Heart left ventricle (tissue), 16 donors: ENCODE measurements around the gene ARHGEF11. TPM values are rescaled to one million over a fixed set of nuclear protein-coding genes. Genes with fewer than 3 reads are reported as not detected.

ENCODE experiments used
- ATAC-seq, 4 donors: fragments of 200-7000 bp; cut with Tn5 transposase; one replicate each; pipeline ENCODE4 v1.9.1; 2020 to 2022; ENCODE audit warnings: moderate library complexity in 4 of 4, mild to moderate bottlenecking in 3 of 4, moderate number of reproducible peaks in 1 of 4
- DNase-seq, 5 donors: peaks; one replicate each; pipeline ENCODE4 v3.0.0-alpha.2; 2020
- H3K27ac ChIP-seq, 12 donors: fragments of 200-600 bp; sonication (generic) in 4 of 12; one replicate each; pipeline versions ENCODE4 v1.5.0 to v1.8.0; 2016 to 2022; ENCODE audit warnings: mild to moderate bottlenecking in 2 of 12
- H3K27me3 ChIP-seq, 9 donors: fragments of 200-600 bp; sonication (generic) in 2 of 9; one replicate each; pipeline versions ENCODE4 v1.5.1 to v1.8.0; 2016 to 2022; ENCODE audit warnings: mild to moderate bottlenecking in 3 of 9
- H3K36me3 ChIP-seq, 9 donors: fragments of 200-600 bp; sonication (generic) in 2 of 9; one replicate each; pipeline versions ENCODE4 v1.5.0 to v1.8.0; 2018 to 2022; ENCODE audit warnings: mild to moderate bottlenecking in 2 of 9
- H3K4me1 ChIP-seq, 12 donors: fragments of 200-600 bp; sonication (generic) in 4 of 12; one replicate each; pipeline versions ENCODE4 v1.5.0 to v1.8.0; 2016 to 2022; ENCODE audit warnings: mild to moderate bottlenecking in 3 of 12
- H3K4me3 ChIP-seq, 12 donors: fragments of 200-600 bp; sonication (generic) in 4 of 12; one replicate each; pipeline versions ENCODE4 v1.5.0 to v1.8.0; 2017 to 2022; ENCODE audit warnings: mild to moderate bottlenecking in 9 of 12, moderate library complexity in 4 of 12
- H3K9me3 ChIP-seq, 12 donors: fragments of 200-600 bp; sonication (generic) in 4 of 12; one replicate each; pipeline versions ENCODE4 v1.5.0 to v1.8.0; 2016 to 2022; ENCODE audit warnings: mild to moderate bottlenecking in 1 of 12
- CTCF ChIP-seq, 12 donors: fragments of 200-600 bp; sonication (generic) in 4 of 12; IDR thresholded peaks; one replicate each; pipeline versions ENCODE4 v1.5.0 to v1.8.0; 2018 to 2022; ENCODE audit warnings: antibody characterized with exemption in 12 of 12, mild to moderate bottlenecking in 5 of 12
- POLR2A ChIP-seq, 2 donors: fragments of 450-650 bp; IDR thresholded peaks; one replicate each; pipeline ENCODE4 v1.6.1; 2017; ENCODE audit warnings: antibody characterized with exemption in 2 of 2, mild to moderate bottlenecking in 2 of 2, moderate library complexity in 2 of 2
- WGBS, 4 donors: extraction: QIAGEN DNeasy Blood & Tissue Kit in 2 of 4; methylation state at CpG; one replicate each; pipeline versions ENCODE4 v1.1.5 to v1.1.7; 2013 to 2018; 5-methylcytosine and 5-hydroxymethylcytosine counted together
- intact Hi-C, 10 donors: fragments of 100-400 bp; cut with DNase I; formaldehyde crosslinking; loops; one replicate each; pipeline versions ENCODE4 v1.11.1 to v1.14.2; 2022
- polyA plus RNA-seq, 2 donors: library from polyadenylated mRNA; stranded (reverse); fragments of 200-250 nt; gene quantifications; one replicate each; pipeline ENCODE4 v1.2.3, GENCODE V29; 2013
- total RNA-seq, 9 donors: library from RNA; depleted of rRNA in 2 of 9; stranded (reverse); fragments of >200 nt in 2 of 9; fragmentation: NEBNext Ultra II Directional in 3 of 9; extraction: Animal tissue kit (Norgen Biotek cat#: 25700) in 3 of 9; gene quantifications; one replicate each; pipeline versions ENCODE4 v1.1.0 to v1.2.4, GENCODE V29; 2016 to 2023
- donor health status: ischemic (EF 13 %, LVEDD 7.1; RV severe dilation, severe dysfunction).
- donor health status: healthy with polysubstance abuse.
- donor health status: DM: no; HTN: yes; CAD: no.
- donor health status: DM: no; HTN: no; CAD: no.
- donor health status: ischemic (EF 25% LVEDD 6.9; RV normal size, moderate dysfunction).
- donor health status: ischemic (EF 25% LVEDD 5.7; RV mildly dilated, moderate dysfunction).
- donor health status: healthy.
- donor health status: DM: yes; HTN: yes; CAD: no.
- donor health status: ischemic (EF 35%, LVEDD 5.7; RV mildly dilated, moderate dysfunction).
- donor health status: nonischemic (EF 11% LVEDD 7.7; RV severe dilation, severe dysfunction).
- donor health status: DM: yes; HTN: yes; CAD: no.
- donor health status: PGD.
- donor health status: ischemic (EF 29% LVEDD 5.4; RV normal size, mild dysfunction).
- donor health status: nonischemic (EF 23%, LVEDD 6.1; RV moderate dilation, normal function).

Gene ARHGEF11
- total and polyA plus RNA-seq, 11 donors: 12.2 to 44.1 (median 30.0) TPM

DNA sequence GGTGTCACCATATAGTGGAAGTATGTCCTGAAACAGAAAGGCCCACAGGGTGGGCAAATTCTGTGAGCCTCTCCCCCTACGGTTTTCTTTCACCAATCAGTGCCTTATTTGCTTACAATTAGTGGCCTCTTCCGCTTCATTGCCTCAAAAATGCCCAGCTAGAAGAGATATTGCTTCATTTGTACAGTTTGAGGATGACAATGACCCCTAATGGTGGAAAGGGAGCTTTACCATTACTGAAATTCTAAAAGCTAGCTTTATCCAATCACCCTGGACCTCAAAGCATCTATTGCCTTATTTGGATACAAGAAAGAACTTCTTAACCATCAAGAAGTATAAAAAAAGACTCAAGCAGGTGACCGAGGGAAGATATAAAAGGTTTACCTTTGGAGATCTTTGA lies 75.5 kb downstream of the ARHGEF11 start:
- intact Hi-C loops: no loop called here
- ATAC-seq: no peak
- TF ChIP-seq CTCF (IDR thresholded peaks at IDR 0.05): no peak
- no peak for TF ChIP-seq POLR2A (IDR thresholded peaks at IDR 0.05)
- Histone ChIP-seq H3K27ac (no peak overlapping the region), H3K27me3 (no peaks in the 10 kb centered on the region), H3K4me3 (no peak overlapping the region), H3K36me3 (peaks cover 0 to 100% (median 83%) of the 10 kb centered on the region in 9 donors), H3K9me3 (no peaks in the 10 kb centered on the region), H3K4me1 (no peaks in the 10 kb centered on the region)
- no peak for DNase-seq
- 86 to 96% (median 93%) methylated on average over 3 of the region's 3 CpGs for WGBS, 4 donors

- 83 to 92% (median 87%) methylated on average over 3 of the region's 3 CpGs for WGBS, 4 donors
- H3K4me1 ChIP-seq: no peaks in the 10 kb centered on the region
- H3K27me3 ChIP-seq: no peaks in the 10 kb centered on the region
- no peak overlapping the region for H3K4me3 ChIP-seq
- H3K36me3 ChIP-seq: peaks cover 0 to 100% (median 78%) of the 10 kb centered on the region in 9 donors
- TF ChIP-seq CTCF (IDR thresholded peaks at IDR 0.05) (no peak), POLR2A (IDR thresholded peaks at IDR 0.05) (no peak)
- no peak for DNase-seq
- no peak for ATAC-seq
- no peak overlapping the region for H3K27ac ChIP-seq
- intact Hi-C loops: loop anchor here in 2 of 10 donors (10.0 kb wide), 1 partner anchor 105 kb away; no protein-coding TSS in a partner anchor
- no peaks in the 10 kb centered on the region for H3K9me3 ChIP-seq
These were observed 76.0 kb downstream of the ARHGEF11 start for GRCh38 chr1:156969496-156969895.

- no peak for DNase-seq
- intact Hi-C loops: loop anchor here in 2 of 10 donors (10.0 kb wide), 1 partner anchor 110 kb away; no protein-coding TSS in a partner anchor
- Histone ChIP-seq H3K27ac (peak overlapping the region in 1 of 12 donors; percentile 77), H3K4me1 (peaks cover 0 to 14% (median 0%) of the 10 kb centered on the region in 12 donors), H3K4me3 (no peak overlapping the region), H3K36me3 (peaks cover 0 to 98% (median 83%) of the 10 kb centered on the region in 9 donors), H3K27me3 (no peaks in the 10 kb centered on the region), H3K9me3 (no peaks in the 10 kb centered on the region)
- TF ChIP-seq CTCF (IDR thresholded peaks at IDR 0.05) (no peak), POLR2A (IDR thresholded peaks at IDR 0.05) (no peak)
- 95 to 98% (median 98%) methylated on average over 2 of the region's 2 CpGs for WGBS, 4 donors
- ATAC-seq: no peak
These were observed 81.1 kb downstream of the ARHGEF11 start for GRCh38 chr1:156964441-156964840.

GRCh38 chr1:156963621-156964020 lies 81.9 kb downstream of the ARHGEF11 start:
- 27 to 47% (median 44%) methylated on average over 3 of the region's 3 CpGs for WGBS, 4 donors
- peak in 3 of 4 donors; percentile 42 to 61 (median 60) for ATAC-seq

More at GRCh38 chr1:156963621-156964020, 81.9 kb downstream of the ARHGEF11 start:
- intact Hi-C loops: loop anchor here in 2 of 10 donors (10.0 kb wide), 1 partner anchor 111 kb away; no protein-coding TSS in a partner anchor
- no peak for TF ChIP-seq POLR2A (IDR thresholded peaks at IDR 0.05)
- no peak for TF ChIP-seq CTCF (IDR thresholded peaks at IDR 0.05)
- no peaks in the 10 kb centered on the region for H3K9me3 ChIP-seq
- DNase-seq: peak in 1 of 5 donors; percentile 45
- H3K27me3 ChIP-seq: no peaks in the 10 kb centered on the region
- peaks cover 0 to 14% (median 0%) of the 10 kb centered on the region in 12 donors for H3K4me1 ChIP-seq
- peak overlapping the region in 1 of 12 donors; percentile 45 for H3K4me3 ChIP-seq
- peaks cover 0 to 98% (median 84%) of the 10 kb centered on the region in 9 donors for H3K36me3 ChIP-seq
- H3K27ac ChIP-seq: peak overlapping the region in 1 of 12 donors; percentile 77
